Adrenal gland (tissue), 12 donors: ENCODE data around the gene GRIK1. TPM values are rescaled to one million over a fixed set of nuclear protein-coding genes. Genes with fewer than 3 reads are reported as not detected.

Source experiments
- DNase-seq, 7 donors: peaks; one replicate each; pipeline ENCODE4 v3.0.0-alpha.2; 2019 to 2020
- H3K27ac ChIP-seq, 5 donors: fragments of 200-600 bp; sonication (generic) in 4 of 5; 1 replicate in 3 of 5; 2 replicates in 2 of 5; pipeline versions ENCODE4 v1.5.1 to v1.8.0; 2016 to 2020; ENCODE audit warnings: mild to moderate bottlenecking in 1 of 5
- H3K27me3 ChIP-seq: fragments of 200-600 bp; 2 replicates; pipeline ENCODE4 v1.8.0; 2021
- H3K36me3 ChIP-seq, 2 donors: fragments of 200-600 bp; replicated peaks in 1 of 2; 1 replicate in 1 of 2; 2 replicates in 1 of 2; pipeline versions ENCODE4 v1.5.1 to v1.8.0; 2018 to 2022
- H3K4me1 ChIP-seq, 2 donors: fragments of 200-600 bp; replicated peaks in 1 of 2; 1 replicate in 1 of 2; 2 replicates in 1 of 2; pipeline versions ENCODE4 v1.5.1 to v1.8.0; 2018 to 2021
- H3K4me3 ChIP-seq, 4 donors: fragments of 200-600 bp; sonication (generic) in 3 of 4; one replicate each; pipeline ENCODE4 v1.5.1; 2016 to 2018
- H3K9me3 ChIP-seq, 3 donors: fragments of 200-600 bp; sonication (generic) in 1 of 3; replicated peaks in 1 of 3; 1 replicate in 2 of 3; 2 replicates in 1 of 3; pipeline versions ENCODE4 v1.5.1 to v1.8.0; 2016 to 2021
- CTCF ChIP-seq, 6 experiments: fragments of 450-650 bp in 4 of 6; fragments of 200-600 bp in 2 of 6; sonication (generic) in 1 of 6; IDR thresholded peaks; 1 replicate in 5 of 6; 2 replicates in 1 of 6; pipeline versions ENCODE4 v1.5.1 to v1.8.0; 2016 to 2021; ENCODE audit warnings: antibody characterized with exemption in 6 of 6, mild to moderate bottlenecking in 2 of 6, moderate library complexity in 1 of 6
- POLR2A ChIP-seq, 2 donors: fragments of 450-650 bp; IDR thresholded peaks; one replicate each; pipeline ENCODE4 v1.6.1; 2017; ENCODE audit warnings: antibody characterized with exemption in 2 of 2, mild to moderate bottlenecking in 2 of 2, moderate library complexity in 1 of 2
- WGBS, 4 donors: extraction: QIAGEN DNeasy Blood & Tissue Kit in 2 of 4; methylation state at CpG; one replicate each; pipeline versions ENCODE4 v1.1.5 to v1.1.7; 2013 to 2017; 5-methylcytosine and 5-hydroxymethylcytosine counted together
- intact Hi-C, 2 donors: fragments of 100-400 bp; cut with DNase I; formaldehyde crosslinking; loops; one replicate each; pipeline versions ENCODE4 v1.14.1 to v1.15.0; 2022 to 2023
- polyA plus RNA-seq, 3 donors: library from polyadenylated mRNA; stranded (reverse); fragments of 200-250 nt in 2 of 3; fragments of 350-450 nt in 1 of 3; fragmentation: Illumina TruSeq in 1 of 3; extraction: RNeasy Lipid Tissue Mini Kit (QIAGEN cat#74804) in 1 of 3; gene quantifications; one replicate each; pipeline ENCODE4 v1.2.3, GENCODE V29; 2013 to 2014
- total RNA-seq, 9 donors: library from RNA; depleted of rRNA in 4 of 9; stranded (reverse); fragments of >200 nt in 4 of 9; fragments of 120-200 nt in 1 of 9; fragmentation: NEBNext Ultra II Directional in 1 of 9; extraction: Animal tissue kit (Norgen Biotek cat#: 25700) in 1 of 9; gene quantifications; one replicate each; pipeline versions ENCODE4 v1.1.0 to v1.2.4, GENCODE V29; 2013 to 2023
- donor health status: healthy with polysubstance abuse.
- donor health status: Bipolar disorder and iron deficiency.
- donor health status: DM: yes; HTN: yes; CAD: no.
- donor health status: DM: no; HTN: no; CAD: no.
- donor health status: DM: no; HTN: no; CAD: no.
- donor health status: DM: yes; HTN: yes; CAD: no.

The GRIK1 gene
- total and polyA plus RNA-seq, 12 donors: 0.23 to 47.4 (median 8.1) TPM; not detected in 3

GRCh38 chr21:29645666-29646553, 293.9 kb downstream of the GRIK1 start:
- no peaks in the 10 kb centered on the region for H3K27me3 ChIP-seq
- no peak for TF ChIP-seq POLR2A (IDR thresholded peaks at IDR 0.05)
- no peak for TF ChIP-seq CTCF (IDR thresholded peaks at IDR 0.05)
- intact Hi-C loops: no loop called here
- 80 to 89% (median 86%) methylated on average over 3 of the region's 3 CpGs for WGBS, 4 donors
- H3K9me3 ChIP-seq: no peaks in the 10 kb centered on the region
- H3K27ac ChIP-seq: no peak overlapping the region
- DNase-seq: no peak
- no peak overlapping the region for H3K4me3 ChIP-seq
- no peaks in the 10 kb centered on the region for H3K36me3 ChIP-seq
- H3K4me1 ChIP-seq: no peaks in the 10 kb centered on the region

- no peak overlapping the region for H3K27ac ChIP-seq
- no peaks in the 10 kb centered on the region for H3K4me1 ChIP-seq
- DNase-seq: no peak
- intact Hi-C loops: no loop called here
- no peaks in the 10 kb centered on the region for H3K27me3 ChIP-seq
- H3K9me3 ChIP-seq: no peaks in the 10 kb centered on the region
- no peak overlapping the region for H3K4me3 ChIP-seq
- no peak for TF ChIP-seq CTCF (IDR thresholded peaks at IDR 0.05)
- H3K36me3 ChIP-seq: no peaks in the 10 kb centered on the region
- WGBS, 4 donors: 81 to 95% (median 90%) methylated on average over 3 of the region's 3 CpGs
Measured at GRCh38 chr21:29643289-29643688, 296.5 kb downstream of the GRIK1 start.

- H3K4me3 ChIP-seq: no peak overlapping the region
- TF ChIP-seq CTCF (IDR thresholded peaks at IDR 0.05) (no peak), POLR2A (IDR thresholded peaks at IDR 0.05) (no peak)
- H3K27me3 ChIP-seq: no peaks in the 10 kb centered on the region
- intact Hi-C loops: no loop called here
- WGBS, 4 donors: 92 to 96% (median 95%) methylated on average over 5 to 10 of the region's 10 CpGs
- H3K9me3 ChIP-seq: no peaks in the 10 kb centered on the region
- DNase-seq: no peak
- no peaks in the 10 kb centered on the region for H3K4me1 ChIP-seq
- H3K27ac ChIP-seq: no peak overlapping the region
- no peaks in the 10 kb centered on the region for H3K36me3 ChIP-seq
Measured at GRCh38 chr21:29642551-29643245, 297.1 kb downstream of the GRIK1 start.

GRCh38 chr21:29641635-29642550, 297.9 kb downstream of the GRIK1 start:
- TF ChIP-seq POLR2A (IDR thresholded peaks at IDR 0.05): no peak
- TF ChIP-seq CTCF (IDR thresholded peaks at IDR 0.05): no peak
- H3K4me1 ChIP-seq: no peaks in the 10 kb centered on the region
- no peaks in the 10 kb centered on the region for H3K27me3 ChIP-seq
- no peaks in the 10 kb centered on the region for H3K36me3 ChIP-seq
- WGBS, 4 donors: 77 to 94% (median 86%) methylated on average over 7 of the region's 7 CpGs
- no peak for DNase-seq
- intact Hi-C loops: no loop called here
- H3K27ac ChIP-seq: no peak overlapping the region
- H3K4me3 ChIP-seq: no peak overlapping the region
- no peaks in the 10 kb centered on the region for H3K9me3 ChIP-seq
